Hepatocyte (in vitro differentiated cells): ENCODE results near the gene CCDC63.

Source experiments
- EZH2 ChIP-seq: fragments of 200-600 bp; sonication (generic); IDR thresholded peaks from 2 replicates; pipeline ENCODE4 v1.6.1; 2016; ENCODE audit warnings: antibody characterized with exemption, mild to moderate bottlenecking, borderline replicate concordance
- EZH2phosphoT487 ChIP-seq: fragments of 200-600 bp; sonication (generic); IDR thresholded peaks from one replicate; pipeline ENCODE4 v1.6.1; 2018; ENCODE audit warnings: antibody characterized with exemption, mild to moderate bottlenecking, low read depth, moderate library complexity; ENCODE audit not compliant: unreplicated experiment, severe bottlenecking
- TF ChIP-seq, protein P1 (sequence below): fragments of 200-600 bp; sonication (generic); IDR thresholded peaks from 2 replicates; pipeline ENCODE4 v1.5.1; 2016; ENCODE audit warnings: antibody characterized with exemption, mild to moderate bottlenecking; ENCODE audit not compliant: poor library complexity

DNA sequence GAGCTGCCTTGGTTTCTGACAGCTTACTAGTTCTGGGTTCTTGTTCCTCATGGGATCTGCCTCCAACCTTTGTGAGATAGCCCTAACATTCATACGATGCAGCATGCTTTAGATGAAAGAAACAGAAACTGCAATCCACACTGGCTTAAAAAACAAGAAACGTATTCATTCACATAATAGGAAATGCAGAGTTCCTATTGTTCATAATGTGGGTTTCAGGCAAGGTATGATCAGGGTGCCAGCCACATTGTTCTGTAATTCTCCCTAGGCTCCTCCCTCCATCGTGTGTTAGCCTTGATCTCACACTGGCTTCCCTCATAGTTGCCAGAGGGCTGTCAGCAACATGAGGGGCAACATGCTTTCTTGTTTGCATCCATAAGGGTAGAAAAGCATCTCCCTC lies 2.7 kb upstream of the CCDC63 start:
- TF ChIP-seq, protein P1, sequence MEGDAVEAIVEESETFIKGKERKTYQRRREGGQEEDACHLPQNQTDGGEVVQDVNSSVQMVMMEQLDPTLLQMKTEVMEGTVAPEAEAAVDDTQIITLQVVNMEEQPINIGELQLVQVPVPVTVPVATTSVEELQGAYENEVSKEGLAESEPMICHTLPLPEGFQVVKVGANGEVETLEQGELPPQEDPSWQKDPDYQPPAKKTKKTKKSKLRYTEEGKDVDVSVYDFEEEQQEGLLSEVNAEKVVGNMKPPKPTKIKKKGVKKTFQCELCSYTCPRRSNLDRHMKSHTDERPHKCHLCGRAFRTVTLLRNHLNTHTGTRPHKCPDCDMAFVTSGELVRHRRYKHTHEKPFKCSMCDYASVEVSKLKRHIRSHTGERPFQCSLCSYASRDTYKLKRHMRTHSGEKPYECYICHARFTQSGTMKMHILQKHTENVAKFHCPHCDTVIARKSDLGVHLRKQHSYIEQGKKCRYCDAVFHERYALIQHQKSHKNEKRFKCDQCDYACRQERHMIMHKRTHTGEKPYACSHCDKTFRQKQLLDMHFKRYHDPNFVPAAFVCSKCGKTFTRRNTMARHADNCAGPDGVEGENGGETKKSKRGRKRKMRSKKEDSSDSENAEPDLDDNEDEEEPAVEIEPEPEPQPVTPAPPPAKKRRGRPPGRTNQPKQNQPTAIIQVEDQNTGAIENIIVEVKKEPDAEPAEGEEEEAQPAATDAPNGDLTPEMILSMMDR = no peak
- TF ChIP-seq EZH2 = no peak
- TF ChIP-seq EZH2phosphoT487 = no peak
